ENCODE results near the gene HIC1.

Gene HIC1

GRCh38 chr17:2077040-2077439, 22.1 kb downstream of the HIC1 start:
- no peak for DNase-seq

- DNase-seq, result no peak
Measured at GRCh38 chr17:2081564-2081963, 26.7 kb downstream of the HIC1 start.

DNA sequence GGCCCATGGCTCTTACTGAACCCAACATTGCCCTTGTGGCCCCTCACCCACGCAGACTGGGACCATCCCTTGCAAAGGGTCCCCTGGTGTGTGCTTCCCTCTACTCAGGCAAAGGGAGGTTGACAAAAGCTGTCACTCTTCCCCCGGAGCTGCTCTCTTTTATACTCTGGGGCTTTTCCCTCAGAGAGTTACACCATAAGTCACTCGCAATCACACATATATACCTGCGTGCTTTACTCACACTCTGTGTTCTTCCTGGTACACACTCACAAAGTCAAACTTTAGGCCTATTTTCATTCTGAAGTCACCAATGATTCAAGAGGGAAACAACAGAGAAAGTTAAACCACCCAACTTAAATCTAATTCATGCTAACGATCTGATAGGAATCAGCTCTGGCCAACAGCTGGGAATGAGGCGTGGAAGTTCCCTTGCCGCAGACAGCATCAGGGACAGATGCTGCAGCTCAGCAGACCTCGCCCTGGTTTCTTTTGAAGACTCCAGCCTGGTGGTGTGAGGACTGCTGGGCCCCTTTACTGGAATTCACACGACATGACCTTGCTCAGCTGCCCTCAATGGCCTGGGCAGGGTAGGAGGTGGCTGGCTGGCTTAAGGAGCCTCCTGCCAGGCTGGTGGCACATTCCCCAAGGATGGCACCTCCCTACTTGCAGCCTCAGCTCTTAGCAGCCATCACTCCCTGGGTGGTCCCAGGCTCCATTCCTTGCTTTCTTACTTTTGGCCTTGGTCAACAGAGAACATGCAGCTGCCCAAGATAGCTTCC, 27.3 kb downstream of the HIC1 start:
- no peak for DNase-seq

DNA sequence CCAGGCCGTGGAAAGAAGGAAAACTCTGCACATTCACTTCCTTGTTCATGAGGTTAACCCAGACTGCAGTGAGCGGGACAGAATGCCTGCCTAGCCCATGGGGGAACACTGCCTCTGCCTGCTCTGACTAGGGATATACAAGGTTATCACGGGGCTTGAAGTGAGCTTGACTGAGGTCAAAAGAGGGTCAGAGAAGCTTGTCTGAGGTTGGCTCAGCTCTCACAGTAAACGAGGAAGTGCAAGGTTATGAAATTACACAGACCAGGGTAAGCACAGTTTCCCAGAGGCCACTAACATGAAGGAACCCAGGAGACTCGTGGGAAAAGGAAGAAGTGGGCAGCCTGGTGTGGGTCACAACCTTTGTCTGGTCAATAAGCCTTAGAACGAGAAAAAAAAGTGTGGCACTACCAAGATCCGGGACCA, 28.7 kb downstream of the HIC1 start:
- no peak for DNase-seq

DNA sequence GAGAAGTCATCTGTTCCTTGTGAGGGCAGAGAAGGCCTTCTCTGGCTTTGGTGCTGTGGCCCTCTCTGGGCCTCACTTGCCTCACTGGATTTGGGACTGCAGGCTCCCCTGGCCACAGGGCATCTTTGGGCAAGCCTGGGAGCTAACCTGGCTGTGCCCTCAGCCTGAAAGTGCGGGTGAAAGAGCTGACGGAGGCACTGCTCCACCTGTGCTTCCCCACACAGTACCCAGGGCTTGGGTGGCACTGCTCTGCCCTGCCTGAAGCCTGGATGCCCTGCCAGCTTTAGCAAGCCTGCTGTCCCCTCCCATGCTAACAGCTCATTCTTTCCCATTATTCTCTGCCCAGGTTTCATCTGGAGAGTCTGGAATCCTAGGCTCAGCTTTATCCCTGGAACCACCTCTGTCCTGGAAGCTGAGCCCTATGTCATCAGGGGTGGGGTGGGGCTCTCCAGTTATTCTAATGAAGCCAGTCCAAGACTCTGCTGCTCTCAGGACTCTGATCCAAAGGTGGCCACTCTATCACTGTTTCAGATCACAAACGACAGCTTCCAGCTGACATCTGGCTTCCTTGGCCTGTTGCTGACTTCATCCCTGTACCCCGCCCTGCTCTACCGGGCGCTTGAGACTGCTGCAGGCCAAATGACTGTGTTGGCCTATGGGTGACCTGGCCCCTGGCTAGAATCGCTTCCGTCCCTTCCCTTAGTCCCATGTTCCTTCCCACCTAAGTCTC, 29.3 kb downstream of the HIC1 start:
- no peak for DNase-seq

GRCh38 chr17:2084766-2085647, 30.1 kb downstream of the HIC1 start:
- no peak for DNase-seq

DNA sequence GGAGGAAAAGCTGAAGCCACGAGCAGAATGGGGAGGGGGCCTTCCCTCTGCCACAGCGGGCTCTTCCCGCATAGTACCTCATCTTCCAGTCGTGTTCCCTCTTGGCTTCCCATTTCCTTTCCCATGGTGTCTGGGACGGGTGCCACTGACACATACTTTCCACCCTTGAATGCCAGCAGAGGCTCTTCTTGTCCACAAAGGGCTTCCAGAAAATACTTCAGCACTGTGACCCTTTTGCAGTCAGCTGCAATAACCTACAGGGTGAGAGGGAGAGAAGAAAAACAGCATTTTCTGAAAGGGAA, 30.7 kb downstream of the HIC1 start:
- DNase-seq, result no peak

- DNase-seq, result no peak
Measured at GRCh38 chr17:2086306-2086705, 31.4 kb downstream of the HIC1 start.

DNA sequence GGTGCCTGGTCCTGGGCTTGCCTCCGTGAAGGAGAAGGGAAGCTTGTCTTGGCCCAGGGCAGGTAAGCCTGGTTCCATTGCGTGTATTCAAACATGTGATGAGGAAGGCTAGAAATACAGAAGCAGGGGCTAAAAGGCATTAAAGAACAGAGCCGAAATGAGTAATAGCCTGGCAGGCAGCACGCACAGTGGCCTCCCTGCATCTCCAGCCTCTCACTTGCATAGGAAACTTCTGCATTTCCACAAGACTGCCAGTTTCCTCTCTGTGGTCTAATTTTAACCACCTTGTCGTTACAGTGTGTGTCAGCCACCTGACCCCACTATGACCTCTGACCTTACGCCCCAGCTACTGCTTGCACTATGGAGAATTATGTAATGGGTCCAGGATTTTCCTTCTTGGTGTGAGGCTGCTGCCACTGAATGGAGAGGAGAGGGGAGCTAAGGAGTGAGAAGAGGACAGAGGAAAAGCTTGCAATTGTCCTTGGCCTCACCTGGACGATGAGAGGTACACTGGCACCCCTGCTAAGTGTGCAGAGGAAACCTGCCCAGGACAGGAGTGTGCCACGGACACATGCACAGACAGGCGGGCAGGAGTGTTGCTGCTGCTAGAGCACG, 32.8 kb downstream of the HIC1 start:
- no peak for DNase-seq

DNA sequence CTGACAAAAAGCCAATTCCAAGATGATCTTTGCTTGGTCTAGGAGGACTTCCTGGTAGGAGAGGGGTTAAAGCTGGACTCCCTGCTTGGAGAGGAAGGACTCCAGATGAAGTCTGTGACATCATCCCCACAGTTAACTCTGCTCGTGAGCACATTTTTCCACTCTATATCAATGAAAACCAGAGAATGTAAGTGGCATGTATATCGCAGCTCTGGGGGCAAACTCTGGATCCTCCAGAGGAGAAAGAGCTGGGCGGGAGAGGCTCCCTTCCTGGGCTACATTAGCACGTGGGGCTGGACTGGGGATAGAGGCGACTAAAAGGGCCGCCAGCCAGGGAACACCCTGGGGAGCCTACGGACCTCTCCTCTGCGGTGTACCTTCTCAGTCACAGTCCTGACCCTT, 34.1 kb downstream of the HIC1 start:
- DNase-seq, result no peak

DNA sequence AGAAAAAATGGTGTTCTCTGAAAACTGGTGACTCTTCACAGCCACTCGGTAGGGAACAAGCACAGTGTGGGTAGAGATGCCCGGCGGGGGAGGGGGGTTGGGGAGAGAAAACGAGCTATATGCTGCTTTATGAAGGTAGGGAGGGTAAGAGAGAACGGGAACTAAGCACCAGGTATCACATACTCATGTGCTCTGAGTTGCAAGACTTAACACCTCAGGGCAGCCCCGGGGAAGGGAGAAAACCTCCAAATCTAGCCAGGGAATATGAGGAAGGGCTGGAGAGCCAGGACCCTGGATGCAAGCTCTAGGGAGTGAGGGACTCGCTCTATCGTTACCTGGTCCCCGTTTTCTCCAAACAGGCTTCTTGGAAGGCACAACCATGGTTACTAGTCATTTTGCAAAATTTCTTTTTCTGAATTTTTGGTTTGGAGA, 35.3 kb downstream of the HIC1 start:
- DNase-seq, result no peak

DNA sequence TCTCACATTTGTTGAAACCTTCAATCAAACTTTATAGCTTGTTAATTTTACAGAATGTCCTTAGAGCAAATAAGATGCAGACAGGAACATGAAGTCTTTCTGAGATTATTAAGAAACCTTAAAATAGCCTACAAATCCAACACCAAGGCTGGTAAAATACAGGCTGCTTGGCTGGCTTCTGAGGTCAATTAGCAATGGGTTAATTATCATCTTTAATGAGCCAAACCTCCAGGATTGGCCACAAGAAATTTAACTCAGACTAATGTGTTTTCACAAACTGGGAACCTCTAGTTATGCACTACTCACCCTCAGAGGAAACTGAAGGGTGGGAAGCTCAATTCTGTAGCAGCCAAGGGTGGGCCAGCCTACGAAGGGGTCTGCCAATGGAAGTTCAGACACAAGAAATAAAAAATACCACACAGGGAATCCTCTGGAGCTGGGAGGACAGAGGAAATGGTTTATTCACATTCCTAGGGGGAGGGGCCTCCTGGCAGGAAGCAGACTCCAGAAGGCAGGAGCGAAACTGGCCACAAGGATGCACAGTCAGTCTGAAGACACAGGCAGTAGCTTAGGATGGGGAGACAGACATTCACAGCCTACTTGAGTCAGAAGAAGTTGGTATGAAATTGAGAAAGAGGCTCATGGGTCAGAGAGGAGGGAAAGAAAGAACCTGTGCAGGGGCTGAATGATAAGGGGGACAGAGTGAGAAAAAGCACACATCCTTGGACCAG, 36.1 kb downstream of the HIC1 start:
- DNase-seq, result no peak

GRCh38 chr17:2092253-2092652, 37.4 kb downstream of the HIC1 start:
- DNase-seq, result no peak

- no peak for DNase-seq
Measured at GRCh38 chr17:2093349-2093748, 38.4 kb downstream of the HIC1 start.

DNA sequence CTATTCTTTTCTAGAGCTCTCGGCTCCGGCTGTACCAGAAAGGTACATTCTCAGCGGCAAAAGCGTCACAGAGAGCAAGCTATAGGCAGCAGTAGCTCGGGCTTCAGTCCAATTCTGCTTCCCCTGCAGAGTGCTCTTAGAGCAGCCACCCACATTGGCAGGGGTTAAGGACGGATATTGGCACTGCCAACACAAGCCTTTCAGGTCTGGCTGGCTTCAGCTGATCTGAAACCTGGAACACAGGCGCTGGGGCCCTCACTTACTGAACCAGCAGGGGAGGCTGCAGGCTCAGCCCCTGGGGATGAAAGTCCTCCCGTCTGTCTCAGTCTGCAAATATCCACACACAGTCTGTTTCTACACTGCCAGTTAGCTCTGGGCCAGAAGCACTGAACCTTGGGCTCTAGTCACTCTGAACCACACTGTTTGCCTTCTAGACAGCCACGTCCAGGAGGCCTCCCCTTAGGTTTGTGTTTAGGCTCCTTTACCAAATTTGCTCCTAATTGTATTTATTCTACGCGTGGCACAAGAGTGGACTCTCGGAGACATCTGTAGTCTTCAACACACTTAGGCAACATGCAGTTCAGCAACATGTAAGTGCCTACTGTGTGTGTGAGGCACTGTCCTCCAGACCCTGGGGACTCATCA, 40.1 kb downstream of the HIC1 start:
- no peak for DNase-seq

DNA sequence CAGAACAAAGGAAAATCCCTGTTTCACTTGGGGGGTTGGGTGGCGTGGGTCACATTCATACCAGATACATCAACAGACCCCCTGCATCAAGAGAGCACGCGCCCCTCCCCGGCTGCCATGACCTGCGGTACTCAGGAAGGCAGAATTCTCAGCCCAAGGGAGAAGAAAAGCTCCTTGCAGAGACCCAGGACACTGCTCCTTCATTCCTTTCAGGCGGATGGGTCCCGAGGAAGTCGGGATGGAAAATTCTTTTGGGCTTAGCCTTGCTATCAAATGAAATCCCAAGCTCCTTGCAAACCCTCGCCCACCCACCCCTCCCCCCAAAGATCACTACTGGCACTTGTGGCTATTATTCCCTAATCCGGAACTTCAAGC, 40.6 kb downstream of the HIC1 start:
- DNase-seq, result no peak

GRCh38 chr17:2101448-2102257, 46.8 kb downstream of the HIC1 start:
- DNase-seq, result no peak

DNA sequence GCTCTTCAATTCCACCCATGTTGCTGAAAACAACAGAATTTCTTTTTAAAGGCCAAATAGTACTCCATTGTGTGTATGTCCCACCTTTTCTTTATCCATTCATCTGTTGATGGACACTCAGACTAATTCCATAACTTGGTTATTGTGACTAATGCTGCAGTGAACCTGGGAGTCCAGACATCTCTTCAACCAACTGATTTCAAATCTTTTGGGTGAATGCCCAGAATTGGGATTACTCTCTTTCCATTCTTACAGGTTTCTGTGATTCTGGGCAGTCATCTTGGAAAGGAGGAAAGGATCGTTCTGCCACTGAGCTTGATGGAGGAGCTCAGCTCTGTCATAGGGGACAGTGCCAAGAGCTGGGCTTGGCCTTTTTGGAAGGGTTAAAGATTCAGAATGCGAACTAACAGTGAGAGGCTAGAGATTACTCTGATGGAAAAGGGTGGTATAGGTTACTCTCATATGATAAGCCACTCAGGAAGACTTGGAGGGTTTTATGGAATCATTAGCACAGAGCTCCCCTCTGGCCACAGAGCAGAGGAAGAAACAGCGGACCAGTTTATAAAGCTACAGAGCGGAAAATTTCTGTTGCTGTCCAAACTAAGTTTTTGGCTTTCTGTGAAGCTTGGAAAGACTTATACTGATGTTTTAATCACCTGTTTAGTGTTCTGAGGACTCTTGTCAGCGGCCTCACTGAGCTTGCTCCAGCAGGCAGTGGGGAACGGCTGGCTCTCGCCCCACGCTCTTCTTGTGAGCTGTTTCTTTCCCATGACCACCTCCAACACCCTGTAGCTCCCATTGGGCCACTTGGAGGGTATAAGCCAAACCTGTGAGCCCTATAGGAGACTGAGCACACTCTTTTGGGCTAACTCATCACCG, 48.3 kb downstream of the HIC1 start:
- DNase-seq, result no peak

- DNase-seq, result no peak
Measured at GRCh38 chr17:2105663-2106062, 50.8 kb downstream of the HIC1 start.

DNA sequence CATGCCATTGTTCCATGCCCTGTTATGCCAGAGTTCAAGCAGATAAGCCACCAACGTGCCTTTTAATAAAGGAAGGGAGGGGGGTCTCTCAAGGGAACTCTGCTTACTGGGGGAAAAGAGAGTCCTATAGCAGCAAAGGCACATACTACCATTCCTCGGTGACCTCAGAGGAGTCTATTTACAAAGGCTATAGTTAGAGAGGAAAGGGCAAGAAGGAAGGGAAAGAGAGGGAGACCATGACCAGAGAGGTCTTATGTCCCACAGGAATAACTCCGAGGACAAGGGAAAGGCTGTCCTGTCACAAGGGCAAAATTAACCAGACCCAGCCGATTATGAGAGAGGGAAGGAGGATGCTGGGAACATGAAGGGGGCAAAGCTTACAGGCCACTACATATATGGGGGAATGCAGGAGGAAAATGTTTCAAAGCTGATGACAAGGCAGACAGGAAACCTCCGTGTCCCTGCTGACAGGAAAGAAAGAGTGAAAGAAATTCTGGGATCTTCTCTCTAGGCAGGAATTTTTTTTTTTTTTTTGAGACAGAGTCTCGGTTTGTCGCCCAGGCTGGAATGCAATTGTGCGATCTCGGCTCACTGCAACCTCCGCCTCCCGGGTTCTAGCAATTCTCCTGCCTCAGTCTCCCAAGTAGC, 51.5 kb downstream of the HIC1 start:
- DNase-seq, result no peak
